Tongue (tissue), 2 donors: ENCODE measurements around the gene RPS18. TPM values are rescaled to one million over a fixed set of nuclear protein-coding genes. Genes with fewer than 3 reads are reported as not detected.
"Not testable (repeated sequence)": the region's sequence is repeated elsewhere in the genome, so short reads cannot be mapped to it uniquely, and the experiment has no call there.

ENCODE experiments used
- DNase-seq: peaks from one replicate; pipeline ENCODE4 v3.0.0-alpha.2; 2015
- total RNA-seq: library from RNA; depleted of rRNA; stranded (reverse); fragments of >200 nt; gene quantifications from one replicate; pipeline ENCODE4 v1.2.3, GENCODE V29; 2014

RPS18 gene
- total RNA-seq, 1 donor from 2014 or later = 2,268 TPM

GRCh38 chr6:33272275-33273128 lies 627 bp downstream of the RPS18 start:
- DNase-seq = no peak

GRCh38 chr6:33273129-33273923 lies 1.5 kb downstream of the RPS18 start:
- no peak for DNase-seq

- no peak for DNase-seq
Measured at GRCh38 chr6:33273924-33274902, 2.3 kb downstream of the RPS18 start.

GRCh38 chr6:33275795-33276580 lies 4.1 kb downstream of the RPS18 start:
- DNase-seq = not testable (repeated sequence)

GRCh38 chr6:33276581-33276863 lies 4.6 kb downstream of the RPS18 start:
- DNase-seq = no peak

- DNase-seq = peak; percentile 75
Measured at GRCh38 chr6:33276864-33277662, 5.2 kb downstream of the RPS18 start, which contains the start of gene B3GALT4. TSS of gene B3GALT4 (plus strand) at chr6:33277123. CDS start at chr6:33277420, 297 bp downstream.

GRCh38 chr6:33277663-33278391 lies 6.0 kb downstream of the RPS18 start:
- no peak for DNase-seq

- DNase-seq = no peak
Measured at GRCh38 chr6:33278392-33278741, 6.5 kb downstream of the RPS18 start.

GRCh38 chr6:33278810-33279209 lies 6.9 kb downstream of the RPS18 start:
- DNase-seq = no peak

- DNase-seq = no peak
Measured at GRCh38 chr6:33279257-33279695, 7.4 kb downstream of the RPS18 start.

- no peak for DNase-seq
Measured at GRCh38 chr6:33279971-33280511, 8.2 kb downstream of the RPS18 start.

GRCh38 chr6:33280539-33280938 lies 8.7 kb downstream of the RPS18 start:
- DNase-seq = no peak

- not testable (repeated sequence) for DNase-seq
Measured at GRCh38 chr6:33285214-33285613, 13.3 kb downstream of the RPS18 start.

- DNase-seq = no peak
Measured at GRCh38 chr6:33286946-33287914, 15.4 kb downstream of the RPS18 start.

- no peak for DNase-seq
Measured at GRCh38 chr6:33288141-33288920, 16.5 kb downstream of the RPS18 start.

- peak; percentile 96 for DNase-seq
Measured at GRCh38 chr6:33288921-33289783, 17.3 kb downstream of the RPS18 start, which contains the start of the genes PFDN6 and WDR46. TSS of gene PFDN6 (plus strand) at chr6:33289601. CDS start at chr6:33289857, 256 bp downstream. TSS of gene WDR46 (minus strand) at chr6:33289239. CDS start at chr6:33289170, 69 bp downstream.
